NK-92 (cell line): Measurements from ENCODE around the gene PELO.
"Not testable (repeated sequence)": the region's sequence is repeated elsewhere in the genome, so short reads cannot be mapped to it uniquely, and the experiment has no call there.

Source experiments
- DNase-seq: peaks from one replicate; lab custom pipeline; 2025; ENCODE audit not compliant: unreplicated experiment; lab: John Stamatoyannopoulos, UW

The PELO gene

DNA sequence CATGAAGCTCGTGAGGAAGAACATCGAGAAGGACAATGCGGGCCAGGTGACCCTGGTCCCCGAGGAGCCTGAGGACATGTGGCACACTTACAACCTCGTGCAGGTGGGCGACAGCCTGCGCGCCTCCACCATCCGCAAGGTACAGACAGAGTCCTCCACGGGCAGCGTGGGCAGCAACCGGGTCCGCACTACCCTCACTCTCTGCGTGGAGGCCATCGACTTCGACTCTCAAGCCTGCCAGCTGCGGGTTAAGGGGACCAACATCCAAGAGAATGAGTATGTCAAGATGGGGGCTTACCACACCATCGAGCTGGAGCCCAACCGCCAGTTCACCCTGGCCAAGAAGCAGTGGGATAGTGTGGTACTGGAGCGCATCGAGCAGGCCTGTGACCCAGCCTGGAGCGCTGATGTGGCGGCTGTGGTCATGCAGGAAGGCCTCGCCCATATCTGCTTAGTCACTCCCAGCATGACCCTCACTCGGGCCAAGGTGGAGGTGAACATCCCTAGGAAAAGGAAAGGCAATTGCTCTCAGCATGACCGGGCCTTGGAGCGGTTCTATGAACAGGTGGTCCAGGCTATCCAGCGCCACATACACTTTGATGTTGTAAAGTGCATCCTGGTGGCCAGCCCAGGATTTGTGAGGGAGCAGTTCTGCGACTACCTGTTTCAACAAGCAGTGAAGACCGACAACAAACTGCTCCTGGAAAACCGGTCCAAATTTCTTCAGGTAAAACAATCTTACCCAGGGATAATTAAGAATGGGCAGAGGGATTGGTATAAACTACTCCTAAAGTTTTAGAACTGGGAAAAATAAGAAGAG, 12.9 kb downstream of the PELO start:
- no peak for DNase-seq

DNA sequence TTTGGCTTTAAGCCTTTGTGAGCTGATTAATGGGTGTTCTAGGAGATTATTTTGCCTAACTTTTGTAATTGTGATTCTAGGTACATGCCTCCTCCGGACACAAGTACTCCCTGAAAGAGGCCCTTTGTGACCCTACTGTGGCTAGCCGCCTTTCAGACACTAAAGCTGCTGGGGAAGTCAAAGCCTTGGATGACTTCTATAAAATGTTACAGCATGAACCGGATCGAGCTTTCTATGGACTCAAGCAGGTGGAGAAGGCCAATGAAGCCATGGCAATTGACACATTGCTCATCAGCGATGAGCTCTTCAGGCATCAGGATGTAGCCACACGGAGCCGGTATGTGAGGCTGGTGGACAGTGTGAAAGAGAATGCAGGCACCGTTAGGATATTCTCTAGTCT, 13.6 kb downstream of the PELO start:
- DNase-seq: no peak

DNA sequence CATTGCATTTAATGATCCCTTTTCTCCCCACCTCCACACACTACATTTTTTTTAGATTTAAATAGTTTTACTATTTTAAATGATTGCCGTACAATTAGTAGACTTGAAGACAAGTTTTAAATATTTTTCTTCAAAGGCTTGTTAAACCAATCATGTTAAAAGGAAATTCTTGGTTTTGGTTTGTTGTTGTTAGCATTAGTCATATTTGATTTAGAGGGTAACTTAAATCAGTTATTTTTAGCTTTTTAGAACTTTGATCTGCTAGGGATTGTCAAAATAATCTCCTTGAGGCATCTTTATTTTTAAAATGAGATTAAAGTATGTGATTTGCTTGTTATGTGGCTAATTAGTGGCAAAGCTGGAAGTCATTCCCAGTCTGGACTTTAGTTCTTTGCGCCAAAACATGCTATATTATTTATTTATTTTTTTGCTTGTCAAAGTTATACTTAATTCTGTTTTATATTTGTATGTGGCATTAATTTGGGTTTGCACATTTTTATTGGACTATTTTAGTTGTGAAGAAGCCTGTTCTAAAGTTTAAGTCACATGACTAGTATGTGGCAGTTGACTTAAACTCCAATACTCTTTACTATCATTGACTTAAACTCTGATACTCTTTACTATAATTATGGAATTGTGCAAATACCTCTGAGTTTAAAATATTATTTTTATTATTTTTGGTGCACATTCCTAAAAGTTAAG, 14.7 kb downstream of the PELO start:
- no peak for DNase-seq

DNA sequence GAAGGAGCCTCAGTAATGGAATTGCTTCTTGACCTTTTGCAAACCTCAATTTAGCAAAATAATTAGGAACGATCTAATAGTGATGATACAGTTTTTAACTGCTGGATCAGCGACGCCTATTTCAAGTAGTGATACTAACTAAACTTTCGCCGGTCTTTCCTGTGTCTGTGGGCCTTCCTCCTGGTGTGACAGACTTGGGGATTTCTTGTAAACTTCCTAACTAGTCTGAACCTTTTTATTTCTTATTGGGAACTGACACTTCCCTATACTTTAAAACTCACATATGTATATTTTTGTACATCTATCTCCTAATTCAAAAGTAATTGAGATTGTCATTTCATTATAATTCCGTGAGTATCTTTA, 15.2 kb downstream of the PELO start:
- no peak for DNase-seq

DNA sequence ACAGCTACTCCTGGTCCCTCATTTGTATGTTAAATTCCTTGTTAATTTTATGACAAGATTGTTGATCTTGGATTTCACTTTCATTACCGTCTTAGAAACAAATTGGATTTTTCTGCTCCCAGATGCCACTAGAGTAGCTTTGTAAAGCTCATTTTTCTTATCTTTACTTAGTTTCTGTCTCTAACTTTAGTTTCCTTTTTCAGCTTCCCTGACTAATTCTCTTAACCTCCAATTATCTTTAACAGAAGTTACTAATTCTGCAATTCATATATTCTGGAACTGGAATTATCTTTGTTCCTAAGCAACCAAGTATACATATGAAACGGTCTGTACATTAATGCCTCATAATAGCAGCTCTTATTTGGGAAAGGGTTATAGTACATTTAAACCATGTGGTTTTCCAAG, 16.7 kb downstream of the PELO start:
- DNase-seq: no peak

DNA sequence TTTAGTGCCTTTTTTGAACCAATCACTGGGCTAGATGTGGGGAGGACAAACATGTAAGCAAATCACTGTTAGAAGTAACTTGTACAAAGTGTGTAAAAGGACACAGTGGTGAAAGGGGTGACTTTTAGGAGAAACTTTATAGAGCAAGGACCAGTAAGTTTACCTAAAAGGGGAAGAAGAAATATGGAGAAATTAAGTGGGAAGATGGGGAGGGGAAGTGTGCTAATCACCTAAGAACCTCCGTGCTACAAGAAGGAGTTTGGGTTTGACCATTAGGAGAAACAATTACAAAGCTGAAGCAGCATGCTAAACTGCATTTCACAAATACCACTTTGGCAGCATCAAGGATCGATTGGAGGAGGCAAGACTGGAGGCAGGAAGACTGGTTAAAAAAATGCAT, 17.3 kb downstream of the PELO start:
- no peak for DNase-seq

DNA sequence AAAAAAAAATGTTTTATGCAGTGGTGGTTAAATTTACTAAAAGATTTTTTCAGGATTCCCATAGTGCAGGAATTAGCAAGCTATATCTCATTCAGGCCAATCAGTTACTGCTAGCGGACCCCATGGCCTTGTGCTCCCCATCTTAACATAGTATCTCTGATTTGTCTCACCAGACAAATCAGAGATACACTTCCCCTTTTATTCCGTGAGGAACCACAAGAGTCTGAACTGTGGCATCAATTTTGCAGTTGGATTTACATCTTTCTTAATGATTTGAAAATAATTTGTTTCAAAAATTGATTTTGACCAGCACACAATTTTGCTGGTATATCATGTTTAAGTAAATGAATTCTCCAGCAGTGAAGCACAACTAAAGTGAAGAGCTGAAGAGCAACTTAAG, 17.9 kb downstream of the PELO start:
- no peak for DNase-seq

DNA sequence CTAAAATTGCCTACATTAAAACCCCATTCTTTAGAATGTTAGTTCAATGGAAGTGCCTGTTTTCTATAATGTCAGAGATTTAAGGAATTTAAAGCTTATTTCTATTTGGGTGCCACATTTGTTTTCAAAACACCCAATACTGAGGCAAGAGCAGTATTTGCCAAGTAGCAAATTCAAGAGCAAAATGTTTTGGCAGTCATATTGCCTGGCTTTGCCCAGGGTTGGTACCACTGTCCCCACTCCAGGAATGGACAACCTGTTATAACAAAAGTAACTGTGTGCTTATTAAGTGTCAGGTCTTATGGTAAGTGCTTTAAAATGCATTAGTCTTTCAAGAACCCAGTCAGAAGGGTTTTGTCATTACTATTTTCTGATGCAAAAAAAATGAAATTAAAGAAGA, 19.3 kb downstream of the PELO start:
- no peak for DNase-seq

DNA sequence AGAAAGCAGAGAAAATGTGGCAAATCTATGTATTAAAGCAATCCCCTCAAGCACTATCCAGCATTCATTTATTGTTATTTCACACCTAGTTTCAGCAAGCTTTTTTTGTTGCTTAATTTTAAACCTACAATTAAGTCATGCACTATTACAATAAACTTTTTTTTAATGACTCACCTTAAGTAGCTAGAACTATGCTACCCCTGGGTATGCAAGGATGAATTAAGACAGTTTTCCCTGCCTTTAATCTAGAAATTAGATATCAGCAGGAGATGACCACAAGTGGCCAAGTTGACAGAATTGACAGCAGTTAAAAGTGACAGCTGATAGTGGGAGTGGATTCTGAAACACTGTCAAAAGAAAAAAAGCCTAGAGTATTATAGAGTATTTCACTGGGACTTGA, 20.0 kb downstream of the PELO start:
- DNase-seq: no peak

DNA sequence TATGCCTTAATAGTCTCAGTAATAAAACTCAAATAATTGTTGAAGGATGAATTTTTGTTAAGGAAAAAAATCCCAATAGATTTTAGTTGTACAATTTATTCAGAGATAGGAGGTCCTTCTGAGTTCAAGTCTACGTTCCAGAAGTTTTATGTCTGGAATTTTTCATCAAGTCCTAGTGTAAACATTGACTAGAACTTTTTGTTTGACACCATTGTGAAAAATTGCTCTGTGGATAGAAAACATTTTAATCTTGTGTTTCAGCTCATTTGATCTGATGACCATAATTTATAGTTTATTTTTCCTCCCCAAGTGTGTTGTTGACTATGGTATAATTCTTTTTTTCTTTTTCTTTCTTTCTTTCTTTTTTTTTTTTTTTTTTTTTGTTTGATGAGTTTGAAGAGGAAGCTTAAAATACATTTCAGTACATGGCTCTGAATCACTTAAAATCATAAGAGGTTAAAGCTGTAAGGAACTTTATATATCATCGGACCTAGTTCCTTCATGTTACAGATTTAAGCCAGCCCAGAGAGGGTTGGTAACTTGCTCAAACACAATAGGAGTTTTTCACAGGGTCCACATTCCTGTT, 20.7 kb downstream of the PELO start:
- DNase-seq: no peak

DNA sequence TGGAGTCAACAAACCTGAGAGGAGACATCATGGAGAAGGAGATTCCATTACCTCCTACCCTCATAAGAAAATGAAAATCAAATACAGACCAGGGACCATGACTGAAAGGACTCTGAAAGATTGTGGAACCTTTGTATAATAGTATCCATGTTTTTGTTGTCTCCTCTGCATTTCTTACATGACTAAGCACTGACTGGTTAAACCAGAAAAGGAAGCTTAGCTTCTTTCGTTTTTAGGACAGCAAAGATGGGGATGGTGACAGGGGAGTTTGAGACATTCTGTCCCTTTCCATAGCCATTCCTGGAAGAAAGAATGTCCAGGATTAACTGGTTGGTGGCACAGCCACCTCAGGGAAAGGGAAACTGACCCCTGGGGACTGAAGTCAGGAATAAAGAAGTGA, 22.2 kb downstream of the PELO start:
- DNase-seq: no peak

DNA sequence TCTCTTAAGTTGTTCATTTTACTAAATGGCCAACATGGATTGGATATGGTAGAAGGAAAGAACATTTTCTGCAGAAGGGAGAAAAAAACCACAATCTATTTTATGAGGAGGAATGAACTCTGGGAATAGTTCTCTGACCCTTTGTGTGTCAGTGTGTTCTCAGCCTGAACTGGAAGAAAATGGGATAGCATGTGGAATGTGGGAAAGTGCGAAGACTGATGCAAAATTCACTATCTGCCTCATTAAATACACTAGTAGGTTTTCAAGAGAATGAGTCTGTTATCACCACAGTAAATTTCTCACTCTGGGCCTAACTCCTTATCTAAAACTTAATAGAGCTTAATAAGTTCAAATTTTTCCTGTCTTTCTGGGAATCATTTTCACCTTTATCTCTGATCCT, 22.7 kb downstream of the PELO start:
- DNase-seq: no peak

DNA sequence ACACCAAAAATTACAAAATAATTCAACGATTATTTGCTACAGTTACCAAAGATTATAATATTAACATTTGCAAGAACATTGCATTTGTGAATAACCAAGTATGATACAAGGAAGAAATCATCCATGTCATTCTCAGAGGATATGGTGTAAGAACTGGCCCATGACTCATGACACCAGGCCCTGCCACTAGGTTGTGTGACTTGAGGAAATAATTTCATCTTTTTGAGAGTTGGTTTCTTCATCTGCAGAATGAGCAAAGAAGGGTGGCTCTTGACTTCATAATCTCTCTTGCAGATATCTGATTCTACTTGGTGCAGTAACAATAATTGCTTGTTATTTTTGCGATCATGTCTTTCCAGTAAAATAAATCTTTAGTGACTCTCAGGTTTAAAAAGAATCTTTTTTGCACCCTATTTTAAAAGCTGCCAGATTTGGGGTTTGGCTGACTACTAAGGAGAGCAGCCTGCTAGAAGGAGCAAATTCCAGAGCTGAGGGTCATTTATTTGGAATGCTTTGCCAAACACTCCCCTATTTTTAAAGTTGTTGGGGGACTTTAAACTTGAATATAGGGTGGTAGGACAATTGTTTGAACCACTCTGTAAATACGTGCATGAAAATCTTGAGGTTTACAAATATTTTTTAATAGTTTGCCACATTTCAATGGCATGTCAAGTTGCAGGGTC, 23.5 kb downstream of the PELO start:
- DNase-seq: no peak

DNA sequence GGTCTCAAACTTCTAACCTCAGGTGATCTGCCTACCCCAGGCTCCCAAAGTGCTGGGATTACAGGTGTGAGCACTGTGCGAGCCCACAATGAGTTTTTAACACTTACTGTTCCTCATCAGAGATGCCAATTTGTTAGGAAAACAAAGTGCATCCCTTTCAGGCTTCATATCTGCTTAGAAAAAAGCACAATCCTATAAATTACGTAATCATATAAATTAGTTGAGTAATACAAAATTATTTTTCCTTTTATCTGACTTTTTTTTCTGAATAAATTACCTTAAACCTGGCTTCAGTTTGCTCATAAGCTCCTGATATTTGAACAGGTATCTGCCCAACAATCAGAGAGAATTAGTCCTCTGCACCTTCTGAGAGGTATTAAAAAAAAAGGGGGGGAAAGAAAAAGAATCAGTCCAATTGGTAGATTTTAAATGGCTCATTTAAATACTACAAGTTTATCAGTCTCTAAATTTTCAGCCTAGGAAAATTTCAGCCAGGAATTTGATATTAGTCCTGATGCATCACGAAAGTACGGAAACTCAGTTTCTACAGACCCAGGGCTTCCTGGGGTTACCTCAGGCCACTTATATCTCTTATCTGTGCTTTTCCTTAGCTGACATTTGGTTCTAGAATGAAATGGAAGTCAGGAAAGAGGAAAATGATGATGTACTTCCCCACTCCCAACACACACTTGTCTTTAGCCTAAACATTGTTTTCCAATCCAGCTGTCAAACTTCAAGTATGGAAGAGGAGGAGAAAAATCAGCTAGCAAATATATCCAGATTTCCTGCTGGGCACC, 26.8 kb downstream of the PELO start:
- no peak for DNase-seq

DNA sequence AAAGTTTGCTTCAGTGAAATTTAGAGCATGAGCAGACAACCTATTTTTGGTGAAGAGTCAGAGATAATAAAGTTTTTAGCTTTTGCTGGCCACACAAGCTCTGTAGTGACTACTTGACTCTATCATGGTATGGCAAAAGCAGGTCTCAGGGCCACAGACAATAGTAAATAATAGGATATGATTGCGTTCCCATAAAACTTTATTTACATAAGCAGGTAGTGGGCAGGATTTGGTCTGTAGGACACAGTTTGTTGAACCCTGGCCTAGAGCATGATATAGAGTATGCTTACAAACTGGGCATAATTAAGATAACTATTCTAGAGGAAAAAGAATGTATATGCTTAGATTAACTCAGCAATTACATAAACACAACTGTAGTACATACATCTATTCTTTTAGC, 30.1 kb downstream of the PELO start:
- no peak for DNase-seq

DNA sequence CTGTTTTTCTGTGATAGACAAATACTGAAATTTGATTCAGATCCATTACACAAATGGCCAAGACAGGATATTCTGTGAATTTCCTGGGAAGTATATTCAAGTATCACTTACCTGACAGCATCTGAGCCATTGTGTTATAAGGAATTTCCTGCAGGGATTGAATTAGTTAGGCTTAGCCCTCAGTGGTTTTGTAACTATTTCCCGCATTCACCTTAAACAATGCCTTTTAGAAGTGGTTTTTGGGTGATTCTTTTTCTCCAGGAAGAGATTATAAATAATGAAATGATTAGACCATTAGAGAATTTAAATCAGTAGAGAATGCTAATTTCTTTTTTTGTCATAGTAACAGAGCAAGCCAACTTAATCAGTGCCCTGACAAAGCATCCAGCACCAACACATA, 30.6 kb downstream of the PELO start:
- no peak for DNase-seq

DNA sequence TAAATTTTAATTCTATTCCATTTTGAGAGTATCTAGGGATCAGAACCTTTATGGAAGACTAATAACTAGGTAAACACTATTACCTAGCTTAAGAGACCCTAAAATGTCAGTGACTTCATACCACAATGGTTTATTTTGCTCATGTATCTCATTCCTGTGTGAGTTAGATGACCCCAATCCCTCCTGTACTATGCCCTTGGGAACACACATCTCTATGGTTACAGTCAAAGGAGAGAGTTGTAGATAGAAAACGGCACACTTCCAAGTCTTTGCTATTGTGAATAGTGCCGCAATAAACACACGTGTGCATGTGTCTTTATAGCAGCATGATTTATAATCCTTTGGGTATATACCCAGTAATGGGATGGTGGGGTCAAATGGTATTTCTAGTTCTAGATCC, 31.1 kb downstream of the PELO start:
- not testable (repeated sequence) for DNase-seq

DNA sequence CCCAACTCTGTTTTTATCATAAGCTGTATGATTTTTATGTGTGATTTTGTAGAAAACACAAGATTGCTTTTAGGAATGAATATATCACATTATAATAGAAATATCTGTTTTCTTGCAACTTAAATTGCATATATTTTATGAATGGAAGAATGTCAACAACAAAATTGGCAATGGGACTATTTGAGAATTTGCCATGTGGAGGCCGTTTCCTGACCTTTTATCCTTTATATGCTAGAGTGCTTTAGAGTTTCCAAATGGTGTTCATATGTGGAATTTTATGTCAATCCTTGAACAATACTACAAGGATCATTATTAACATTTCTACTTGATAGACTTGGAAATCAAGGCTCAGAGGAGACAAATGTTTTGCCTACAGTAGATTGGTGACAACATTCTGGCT, 34.2 kb downstream of the PELO start:
- no peak for DNase-seq

DNA sequence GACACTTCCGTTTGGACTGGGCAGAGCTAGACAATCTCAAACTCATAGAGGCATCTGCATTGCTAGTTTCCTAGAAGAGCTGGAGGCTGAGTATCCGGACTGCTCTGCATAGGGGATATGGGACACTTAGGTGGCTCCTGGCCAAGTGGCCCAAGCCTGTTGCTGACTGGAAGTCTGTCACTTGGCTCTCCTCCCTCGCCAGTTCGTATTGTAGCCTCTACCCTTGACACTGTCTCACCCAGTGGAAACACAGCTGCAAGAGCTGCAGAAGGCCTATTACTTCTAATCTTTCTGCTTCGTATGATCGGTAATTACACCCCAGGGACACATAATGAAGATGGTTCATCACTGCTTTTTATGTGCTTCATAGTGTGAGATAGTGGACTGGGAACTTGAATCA, 34.7 kb downstream of the PELO start:
- DNase-seq: no peak

DNA sequence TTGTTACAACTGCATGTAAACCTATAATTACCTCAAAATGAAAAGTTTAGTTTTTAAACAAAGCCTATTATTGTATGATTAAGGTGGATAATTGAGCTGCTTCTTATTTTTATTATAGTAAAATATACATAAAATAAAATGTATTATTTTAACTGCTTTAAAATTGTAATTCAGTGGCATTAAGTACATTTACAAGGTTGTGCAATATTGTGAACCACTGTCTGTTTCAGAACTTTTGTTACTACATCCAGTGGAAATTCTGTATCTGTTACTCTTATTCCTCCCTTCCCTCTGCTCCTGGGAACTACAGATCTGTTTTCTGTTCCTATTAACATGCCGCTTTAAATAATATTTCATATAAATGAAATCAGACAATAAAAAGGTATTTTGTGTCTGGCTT, 37.1 kb downstream of the PELO start:
- no peak for DNase-seq

DNA sequence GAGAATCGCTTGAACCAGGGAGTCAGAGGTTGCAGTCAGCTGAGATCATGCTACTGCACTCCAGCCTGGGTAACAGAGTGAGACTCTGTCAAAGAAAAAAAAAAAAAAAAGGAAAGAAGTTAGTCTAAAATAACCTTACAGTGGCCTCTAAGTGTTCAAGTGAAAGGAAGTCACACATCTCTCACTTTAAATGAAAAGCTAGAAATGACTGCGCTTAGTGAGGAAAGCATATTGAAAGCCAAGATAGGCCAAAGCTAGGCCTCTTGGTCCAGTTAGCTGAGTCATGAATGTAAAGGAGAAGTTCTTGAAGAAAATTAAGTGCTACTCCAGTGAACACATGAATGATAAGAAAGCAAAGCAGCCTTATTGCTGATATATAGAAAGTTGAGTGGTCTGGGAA, 38.1 kb downstream of the PELO start:
- no peak for DNase-seq
